ENCODE measurements around the gene CREB5. TPM values are rescaled to one million over a fixed set of nuclear protein-coding genes. Genes with fewer than 3 reads are reported as not detected.

The CREB5 gene
- total RNA-seq, 4 donors from 2014 or later, result 0.90 to 10.1 (median 4.9) TPM

DNA sequence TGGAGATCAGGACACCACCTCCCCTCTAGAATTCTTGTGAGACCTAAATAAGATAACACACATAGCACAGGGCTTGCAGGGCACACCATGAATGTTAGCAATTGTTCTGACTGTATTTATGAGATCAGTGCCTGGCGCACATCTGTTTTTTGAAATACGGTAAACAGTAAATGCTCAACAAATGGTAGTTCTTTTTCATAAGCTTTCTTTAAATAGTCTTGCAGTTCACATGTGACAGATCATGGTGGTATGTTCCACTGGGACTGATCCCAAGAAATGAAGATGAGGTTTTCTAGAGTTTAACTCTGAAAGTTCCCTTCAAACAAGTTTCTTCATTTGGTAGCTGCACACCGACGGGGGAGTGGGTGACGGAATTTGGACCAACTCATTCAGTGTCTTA lies 34.8 kb downstream of the CREB5 start:
- H3K27me3 ChIP-seq, result no peaks in the 10 kb centered on the region
- no peaks in the 10 kb centered on the region for H3K9me3 ChIP-seq
- no peak overlapping the region for H3K4me3 ChIP-seq
- in situ Hi-C loops (cut with MboI; ENCODE audit: low sequenced_read_pairs in 4 of 4), result no loop called here
- DNase-seq (no peak), ATAC-seq (no peak)
- H3K27ac ChIP-seq, result no peak overlapping the region
- TF ChIP-seq POLR2A (IDR thresholded peaks at IDR 0.05), result no peak
- no peak for TF ChIP-seq CTCF (IDR thresholded peaks at IDR 0.05 in 4 of 5, conservative IDR thresholded peaks at IDR 0.05 in 1 of 5)
- intact Hi-C loops (cut with DNase I; ENCODE audit: low total_unique reads), result no loop called here
- H3K36me3 ChIP-seq, result no peaks in the 10 kb centered on the region
- H3K4me1 ChIP-seq, result peaks cover 0 to 4% of the 10 kb centered on the region in 2 donors

DNA sequence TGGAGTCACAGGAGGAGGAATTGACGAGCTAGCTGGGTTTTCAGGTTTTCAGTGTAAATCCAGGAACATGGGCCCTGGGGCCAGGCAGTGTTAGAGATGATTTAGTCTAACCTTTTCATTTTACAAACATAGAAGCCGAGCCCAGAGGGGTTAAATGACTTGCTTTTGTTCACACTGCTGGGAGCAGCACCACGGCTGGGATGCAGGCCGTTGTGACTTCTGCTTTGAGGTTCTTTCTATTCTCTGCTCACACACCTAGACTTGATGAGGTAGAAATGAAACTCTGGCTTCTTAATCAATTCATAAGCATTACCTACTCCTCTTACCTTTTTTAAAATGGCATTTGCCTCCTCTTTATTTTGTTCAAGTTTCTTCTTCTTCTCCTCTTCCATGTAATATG lies 36.4 kb downstream of the CREB5 start:
- H3K4me1 ChIP-seq, result peaks cover 0 to 4% of the 10 kb centered on the region in 2 donors
- no peak for ATAC-seq
- no peak for TF ChIP-seq POLR2A (IDR thresholded peaks at IDR 0.05)
- no peaks in the 10 kb centered on the region for H3K9me3 ChIP-seq
- DNase-seq, result no peak
- no peak overlapping the region for H3K27ac ChIP-seq
- no peaks in the 10 kb centered on the region for H3K36me3 ChIP-seq
- no peak overlapping the region for H3K4me3 ChIP-seq
- in situ Hi-C loops (cut with MboI; ENCODE audit: low sequenced_read_pairs in 4 of 4), result no loop called here
- intact Hi-C loops (cut with DNase I; ENCODE audit: low total_unique reads), result no loop called here
- no peaks in the 10 kb centered on the region for H3K27me3 ChIP-seq

- Histone ChIP-seq H3K9me3 (no peaks in the 10 kb centered on the region), H3K36me3 (no peaks in the 10 kb centered on the region), H3K4me1 (no peaks in the 10 kb centered on the region), H3K27me3 (no peaks in the 10 kb centered on the region), H3K4me3 (no peak overlapping the region), H3K27ac (no peak overlapping the region)
- in situ Hi-C loops (cut with MboI; ENCODE audit: low sequenced_read_pairs in 4 of 4), result no loop called here
- no peak for TF ChIP-seq CTCF (IDR thresholded peaks at IDR 0.05 in 4 of 5, conservative IDR thresholded peaks at IDR 0.05 in 1 of 5)
- TF ChIP-seq POLR2A (IDR thresholded peaks at IDR 0.05), result no peak
- intact Hi-C loops (cut with DNase I; ENCODE audit: low total_unique reads), result no loop called here
- no peak for DNase-seq
- no peak for ATAC-seq
Observed at GRCh38 chr7:28452681-28453080, 40.4 kb downstream of the CREB5 start.

GRCh38 chr7:28455486-28455885 lies 43.2 kb downstream of the CREB5 start:
- no peaks in the 10 kb centered on the region for H3K4me1 ChIP-seq
- TF ChIP-seq CTCF (IDR thresholded peaks at IDR 0.05 in 4 of 5, conservative IDR thresholded peaks at IDR 0.05 in 1 of 5), result no peak
- H3K4me3 ChIP-seq, result no peak overlapping the region
- H3K36me3 ChIP-seq, result no peaks in the 10 kb centered on the region
- in situ Hi-C loops (cut with MboI; ENCODE audit: low sequenced_read_pairs in 4 of 4), result no loop called here
- DNase-seq, result no peak
- intact Hi-C loops (cut with DNase I; ENCODE audit: low total_unique reads), result no loop called here
- no peak overlapping the region for H3K27ac ChIP-seq
- ATAC-seq, result no peak
- H3K9me3 ChIP-seq, result no peaks in the 10 kb centered on the region
- no peaks in the 10 kb centered on the region for H3K27me3 ChIP-seq

GRCh38 chr7:28456044-28456443 lies 43.7 kb downstream of the CREB5 start:
- DNase-seq (no peak), ATAC-seq (no peak)
- Histone ChIP-seq H3K9me3 (no peaks in the 10 kb centered on the region), H3K27me3 (no peaks in the 10 kb centered on the region), H3K36me3 (no peaks in the 10 kb centered on the region), H3K4me3 (no peak overlapping the region), H3K27ac (no peak overlapping the region), H3K4me1 (no peaks in the 10 kb centered on the region)
- intact Hi-C loops (cut with DNase I; ENCODE audit: low total_unique reads) (no loop called here), in situ Hi-C loops (cut with MboI; ENCODE audit: low sequenced_read_pairs in 4 of 4) (no loop called here)
- TF ChIP-seq CTCF (IDR thresholded peaks at IDR 0.05 in 4 of 5, conservative IDR thresholded peaks at IDR 0.05 in 1 of 5) (no peak), POLR2A (IDR thresholded peaks at IDR 0.05) (no peak)

Measured in gastrocnemius medialis (tissue), 4 donors.